IPS DF 4.7 (cell line): ENCODE data around the gene GOLGA6C.
"Not testable (repeated sequence)": the region's sequence is repeated elsewhere in the genome, so short reads cannot be mapped to it uniquely, and the experiment has no call there.

Source experiments
- DNase-seq: peaks from one replicate; pipeline ENCODE4 v3.0.0-alpha.2; 2013; ENCODE audit warnings: low spot score; ENCODE audit errors: extremely low read depth

Gene GOLGA6C

GRCh38 chr15:75227112-75227511 lies 31.0 kb upstream of the GOLGA6C start:
- not testable (repeated sequence) for DNase-seq

DNA sequence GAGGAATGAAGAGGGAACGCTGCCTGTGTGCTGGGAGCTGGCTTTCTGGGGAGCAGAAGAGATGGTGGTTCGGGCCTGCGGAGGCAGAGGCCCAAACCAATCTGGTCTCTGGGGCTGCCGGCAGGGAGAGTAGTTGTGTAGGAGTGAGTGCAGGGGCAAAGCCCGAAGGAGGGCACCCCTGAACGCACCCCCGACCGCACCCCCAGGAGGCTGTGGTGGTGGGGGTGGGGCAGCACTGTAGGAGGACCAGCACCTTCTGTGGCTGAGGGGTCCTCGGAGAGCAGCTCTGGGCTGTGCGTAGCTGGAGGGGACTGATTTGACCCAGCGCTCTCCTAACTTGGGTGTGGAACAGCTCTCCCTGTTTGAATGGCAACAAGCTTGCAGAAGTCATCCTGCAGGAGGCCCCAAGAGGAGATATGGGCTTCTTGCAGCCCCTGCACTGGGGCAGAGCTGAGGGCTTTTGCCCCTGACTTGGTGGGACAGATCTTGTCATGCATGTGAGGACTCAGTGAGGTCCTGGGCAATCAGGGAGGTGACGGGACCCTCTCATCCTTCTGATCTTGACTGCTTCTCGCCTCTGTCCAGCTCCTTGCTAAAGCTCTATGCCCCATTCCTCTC lies 30.4 kb upstream of the GOLGA6C start:
- DNase-seq = no peak

DNA sequence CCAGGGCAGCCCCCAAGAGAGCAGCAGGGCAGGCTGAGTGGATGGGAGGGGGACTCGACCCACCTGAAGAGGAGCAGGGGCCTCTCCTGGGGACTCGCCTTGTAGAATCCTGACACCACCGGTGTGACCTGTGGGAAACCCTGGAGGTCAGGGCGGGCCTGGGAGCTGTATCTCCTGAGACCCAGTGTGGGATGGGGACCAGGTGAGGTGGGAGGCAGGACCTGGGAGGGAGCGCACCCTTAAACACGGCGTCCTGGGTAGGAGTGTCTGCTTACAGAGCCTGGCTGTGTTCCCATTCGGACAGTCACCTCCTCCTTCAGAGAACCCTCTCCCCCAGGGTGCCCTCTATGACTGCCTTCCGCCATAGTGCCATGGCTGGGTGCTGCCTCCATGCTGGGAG lies 29.3 kb upstream of the GOLGA6C start:
- DNase-seq = no peak

GRCh38 chr15:75229191-75230015 lies 28.7 kb upstream of the GOLGA6C start:
- DNase-seq = no peak

DNA sequence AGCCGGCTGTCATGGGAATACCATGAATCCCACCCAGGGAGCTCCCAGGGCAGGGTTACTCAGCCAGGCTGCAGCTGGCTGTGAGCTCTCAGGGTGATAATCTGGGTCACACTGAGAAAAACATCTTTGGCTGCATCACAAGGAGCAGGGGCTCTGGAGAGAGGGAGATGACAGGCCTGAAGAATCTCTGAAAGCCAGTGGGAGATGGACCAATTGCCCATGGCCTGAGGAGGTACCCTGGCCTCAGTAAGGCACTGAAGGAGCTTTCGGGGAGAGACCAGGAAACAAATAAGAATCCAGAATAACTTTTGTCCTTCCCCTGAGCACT lies 28.2 kb upstream of the GOLGA6C start:
- DNase-seq = no peak

- no peak for DNase-seq
Measured at GRCh38 chr15:75230551-75231371, 27.4 kb upstream of the GOLGA6C start.

GRCh38 chr15:75231836-75232235 lies 26.3 kb upstream of the GOLGA6C start:
- no peak for DNase-seq

DNA sequence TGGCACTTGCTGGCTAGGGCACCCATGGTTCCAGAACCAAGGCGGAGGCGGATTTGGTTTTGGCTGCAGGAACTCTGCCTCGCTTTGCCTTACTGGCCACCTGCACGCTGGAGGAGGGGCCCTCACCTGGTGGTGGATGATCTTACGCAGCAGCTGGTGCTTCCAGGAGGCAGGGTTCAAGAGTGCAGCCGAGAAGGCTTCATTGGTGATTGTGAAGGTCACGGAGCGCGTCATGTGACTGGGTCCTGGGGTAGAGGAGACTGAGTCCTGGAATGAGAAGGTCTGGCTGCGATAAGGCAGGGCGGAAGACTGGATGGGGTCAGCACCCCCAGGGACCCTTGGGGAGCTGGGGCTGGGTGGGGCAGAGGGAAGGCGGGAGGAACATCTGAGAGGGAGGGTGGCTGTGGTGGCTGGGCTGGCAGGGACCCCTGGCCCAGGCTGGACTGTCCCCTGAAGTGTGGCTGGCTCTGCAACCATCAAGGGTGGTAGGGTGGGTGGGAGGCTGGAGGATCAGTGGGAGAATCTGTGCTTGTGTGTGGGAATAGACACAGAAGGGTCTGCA lies 25.8 kb upstream of the GOLGA6C start:
- no peak for DNase-seq

- no peak for DNase-seq
Measured at GRCh38 chr15:75232826-75233503, 25.2 kb upstream of the GOLGA6C start.

DNA sequence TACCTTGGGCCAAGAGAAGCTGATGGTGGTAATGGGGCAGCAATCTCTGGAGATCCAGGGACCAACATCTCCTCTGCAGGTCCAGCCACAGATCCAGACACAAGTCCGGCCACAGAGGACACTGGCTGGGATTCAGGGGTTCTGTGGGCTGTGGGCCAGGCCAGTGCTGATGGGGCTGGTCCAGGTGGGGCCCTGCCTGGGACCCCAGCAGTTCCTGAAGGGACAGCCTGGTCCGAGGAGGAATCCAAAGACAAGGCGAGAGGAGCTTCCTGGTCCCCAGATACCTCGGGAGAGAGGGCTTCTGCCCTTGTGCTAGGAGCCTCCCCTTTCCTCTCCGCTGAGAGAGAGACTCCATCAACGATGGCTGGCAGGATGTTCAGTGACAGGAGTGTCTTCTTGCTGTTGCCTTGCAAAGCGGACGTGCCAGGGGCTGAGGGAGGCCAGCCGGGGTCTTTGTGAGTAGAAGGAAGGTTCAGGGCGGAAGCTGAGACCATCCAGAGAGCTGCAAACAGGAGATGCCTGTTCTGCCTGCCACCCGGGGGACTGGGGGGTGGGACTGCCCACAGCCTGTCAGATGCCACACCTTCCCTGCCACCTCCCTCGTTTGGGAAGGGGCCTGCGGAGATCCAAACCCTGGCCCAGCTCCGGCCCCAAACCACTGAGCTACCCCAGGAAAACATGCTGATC lies 24.5 kb upstream of the GOLGA6C start:
- no peak for DNase-seq

- DNase-seq = no peak
Measured at GRCh38 chr15:75234191-75234810, 23.8 kb upstream of the GOLGA6C start.

GRCh38 chr15:75235051-75235673 lies 23.0 kb upstream of the GOLGA6C start:
- DNase-seq = no peak

DNA sequence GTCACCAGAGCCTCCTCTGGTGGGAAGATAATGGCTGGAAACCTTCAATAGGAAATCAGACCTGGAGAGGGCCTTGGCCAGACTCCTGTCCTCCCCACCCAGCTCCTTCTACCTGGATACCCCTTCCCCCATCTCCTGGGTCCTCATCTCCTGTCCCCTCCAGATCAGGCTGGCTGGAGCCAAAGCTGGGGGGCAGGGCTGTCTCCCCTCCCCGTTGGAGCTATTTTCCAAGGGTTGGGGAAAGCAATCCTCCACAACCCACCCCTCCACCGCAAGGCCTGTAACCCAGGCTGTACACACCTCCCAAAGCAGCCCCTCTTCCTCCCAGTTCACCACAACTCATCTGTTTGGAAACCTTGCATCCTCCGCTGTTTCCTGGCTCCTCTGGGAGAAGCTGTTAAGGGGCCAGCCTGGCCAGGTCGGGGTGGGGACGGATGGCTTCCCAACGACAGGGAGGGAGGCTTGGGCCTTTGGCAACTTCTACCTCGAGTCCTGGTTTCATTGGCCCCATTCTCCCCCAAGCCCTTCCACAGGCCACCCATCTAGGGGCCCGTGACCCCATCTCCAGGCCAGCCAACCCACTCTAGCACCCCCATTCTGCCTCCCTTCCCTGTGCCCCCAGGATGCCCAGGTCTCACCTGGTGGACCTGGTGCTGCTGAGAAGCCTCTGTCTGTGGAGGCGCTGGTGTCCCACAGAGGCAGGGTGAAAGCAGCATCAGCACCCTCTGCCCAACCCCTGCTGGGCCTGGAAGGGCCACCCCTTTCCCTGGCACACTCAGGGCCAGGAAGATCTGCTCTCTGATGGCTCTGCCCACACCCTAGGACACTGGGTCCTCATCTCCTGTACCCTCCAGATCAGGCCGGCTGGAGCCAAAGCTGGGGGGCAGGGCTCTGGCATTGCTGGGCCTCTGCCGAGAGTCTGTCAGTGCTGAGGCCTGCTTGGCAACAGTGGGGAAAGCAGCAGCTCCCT lies 22.1 kb upstream of the GOLGA6C start:
- no peak for DNase-seq

DNA sequence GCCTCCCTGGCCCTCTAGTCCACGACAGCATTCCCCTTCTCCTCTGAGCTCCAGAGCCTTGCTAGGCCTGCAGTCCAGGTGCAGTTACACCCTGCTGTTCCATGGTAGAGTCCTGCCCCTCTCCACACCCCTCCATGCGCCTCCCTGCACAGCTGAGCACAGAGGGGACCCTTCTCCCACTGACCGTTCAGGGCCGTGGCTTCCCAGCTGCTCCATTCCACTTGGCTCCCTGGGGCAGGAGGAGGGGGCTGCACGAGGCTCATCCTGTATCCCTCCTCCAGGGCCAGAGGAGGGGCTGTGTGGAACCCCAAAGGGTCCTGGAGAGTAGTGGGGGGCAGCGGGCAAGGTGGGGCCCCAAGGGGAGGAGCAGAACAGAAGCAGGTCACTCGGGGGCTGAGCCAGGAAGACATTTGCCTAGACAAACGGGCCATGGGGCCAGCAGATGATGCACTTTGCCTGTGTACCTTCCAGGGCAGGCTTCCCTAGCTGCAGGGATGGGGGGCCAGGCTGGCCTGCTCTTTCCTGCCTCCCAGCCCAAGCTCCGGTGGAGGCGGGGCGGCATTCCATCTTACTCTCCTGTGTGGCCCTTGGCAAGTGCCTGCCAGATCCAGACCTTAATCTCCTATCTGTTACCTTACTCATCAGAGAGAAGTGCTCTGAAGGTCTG lies 20.7 kb upstream of the GOLGA6C start:
- no peak for DNase-seq

GRCh38 chr15:75238150-75238549 lies 20.0 kb upstream of the GOLGA6C start:
- DNase-seq = no peak

DNA sequence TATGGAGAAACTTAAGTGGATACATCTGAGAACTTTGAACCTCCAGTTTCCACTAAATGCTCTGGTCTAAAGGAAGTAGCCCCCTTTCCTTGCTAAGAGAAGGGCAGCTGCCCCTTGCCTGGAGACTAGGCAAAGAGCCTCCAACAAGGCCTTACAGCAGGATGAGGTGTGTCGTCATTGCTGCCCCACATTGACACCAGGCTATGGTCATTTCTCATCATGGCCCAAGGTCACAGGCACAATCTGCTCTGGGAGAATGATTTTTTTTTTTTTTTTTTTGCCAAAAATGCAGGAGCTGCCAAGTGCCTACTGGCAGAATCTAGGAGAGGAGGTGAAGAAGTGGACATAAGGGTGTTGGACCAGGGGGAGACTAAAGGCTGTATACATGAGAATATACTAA lies 12.4 kb upstream of the GOLGA6C start:
- not testable (repeated sequence) for DNase-seq

GRCh38 chr15:75248991-75249390 lies 9.1 kb upstream of the GOLGA6C start:
- not testable (repeated sequence) for DNase-seq

DNA sequence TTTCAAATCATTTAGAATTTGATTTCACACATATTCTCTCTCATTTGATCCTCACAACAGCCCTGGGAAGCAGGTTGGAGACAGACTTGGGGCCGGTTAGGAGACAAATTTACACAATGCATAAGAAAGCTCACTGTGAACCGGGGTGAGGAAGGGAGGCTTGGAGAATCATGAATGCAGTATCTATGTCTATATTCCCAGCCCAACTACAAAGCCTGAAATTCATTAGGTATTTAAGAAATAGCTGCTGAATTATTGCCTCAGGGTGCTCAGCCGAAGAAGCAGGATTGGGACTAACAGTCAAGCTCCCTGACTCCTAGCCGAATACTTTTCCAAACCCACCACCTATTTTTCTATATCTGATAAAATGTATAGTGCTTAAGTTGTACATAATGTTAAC lies 8.4 kb upstream of the GOLGA6C start:
- no peak for DNase-seq
